Midbrain (tissue), 1 donor: Measurements from ENCODE around the gene UBASH3B.

ENCODE experiments used
- DNase-seq: peaks from one replicate; lab custom pipeline; 2025; lab: John Stamatoyannopoulos, UW

The UBASH3B gene

DNA sequence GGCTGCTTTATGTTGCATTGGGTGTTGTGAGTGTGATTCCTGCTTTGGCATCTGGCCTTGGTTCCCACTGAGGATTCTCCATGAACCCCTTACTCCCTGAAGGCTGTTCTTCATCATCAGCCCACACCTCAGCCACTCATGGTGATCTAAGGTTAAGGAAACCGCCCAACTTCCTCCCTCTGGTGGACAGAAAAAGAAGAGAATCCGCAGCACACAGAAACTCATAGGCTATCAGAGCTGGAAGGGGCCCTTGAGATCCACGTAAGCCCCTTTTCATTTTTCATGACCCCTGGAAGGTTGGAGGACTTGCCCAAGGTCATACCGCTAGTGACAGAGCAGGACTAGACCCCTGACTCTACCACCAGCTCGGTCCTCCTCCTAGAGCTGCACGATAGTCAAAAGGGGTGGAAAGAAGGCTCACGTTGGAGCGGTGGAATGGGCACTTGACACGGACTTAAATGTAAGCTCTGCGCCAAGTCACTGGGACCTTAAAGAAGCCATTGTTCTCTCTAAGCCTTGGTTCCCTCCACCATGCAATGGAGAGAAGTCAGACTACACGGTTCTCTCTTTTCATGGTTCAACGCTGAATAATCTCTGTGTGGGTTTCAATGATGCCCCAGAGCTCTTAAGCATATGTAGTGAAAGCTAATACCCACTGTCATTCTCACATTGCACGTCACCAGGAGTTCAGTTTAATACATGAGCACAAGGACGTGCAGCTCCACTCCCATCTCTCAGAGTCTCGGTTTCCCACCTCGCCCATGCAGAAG, 99.2 kb downstream of the UBASH3B start:
- no peak for DNase-seq

DNA sequence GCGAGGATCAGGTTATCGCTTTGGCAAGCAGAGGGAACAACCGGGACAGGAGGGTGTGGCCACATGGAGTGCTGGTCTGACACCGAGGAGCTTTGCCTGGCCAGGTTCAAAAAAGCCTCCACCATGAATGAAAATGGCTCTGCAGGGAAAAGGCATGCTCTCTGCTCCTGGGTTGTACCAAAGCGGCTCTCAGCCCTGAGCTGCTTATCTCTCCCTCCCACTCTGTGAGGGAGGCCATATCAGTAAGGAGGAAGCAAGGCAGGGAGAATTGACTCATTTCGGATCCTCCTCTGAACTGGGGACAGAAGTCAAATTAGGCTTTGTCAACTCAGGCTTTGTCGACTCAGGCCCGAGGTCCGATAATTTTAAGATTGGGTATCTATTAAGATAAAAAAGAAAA, 99.9 kb downstream of the UBASH3B start:
- no peak for DNase-seq

DNA sequence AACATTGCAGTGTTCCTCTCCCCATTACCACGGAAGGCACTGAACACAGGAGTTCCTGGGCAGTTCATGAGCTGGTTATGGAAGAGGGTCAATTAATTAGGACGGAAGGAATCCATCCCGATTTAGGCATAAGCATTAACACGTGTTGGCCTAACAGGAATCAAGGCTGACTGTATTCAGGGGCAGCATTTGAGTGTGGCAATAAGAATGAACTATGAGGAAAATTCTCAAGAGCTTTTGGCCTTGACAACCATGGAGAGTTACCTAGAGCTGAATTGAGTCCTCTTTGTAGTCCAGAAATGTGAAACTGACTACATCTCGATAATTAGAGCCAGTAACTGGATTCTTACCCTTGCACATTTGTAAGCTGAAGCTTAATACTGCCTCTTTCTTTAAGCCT, 100.4 kb downstream of the UBASH3B start:
- no peak for DNase-seq

DNA sequence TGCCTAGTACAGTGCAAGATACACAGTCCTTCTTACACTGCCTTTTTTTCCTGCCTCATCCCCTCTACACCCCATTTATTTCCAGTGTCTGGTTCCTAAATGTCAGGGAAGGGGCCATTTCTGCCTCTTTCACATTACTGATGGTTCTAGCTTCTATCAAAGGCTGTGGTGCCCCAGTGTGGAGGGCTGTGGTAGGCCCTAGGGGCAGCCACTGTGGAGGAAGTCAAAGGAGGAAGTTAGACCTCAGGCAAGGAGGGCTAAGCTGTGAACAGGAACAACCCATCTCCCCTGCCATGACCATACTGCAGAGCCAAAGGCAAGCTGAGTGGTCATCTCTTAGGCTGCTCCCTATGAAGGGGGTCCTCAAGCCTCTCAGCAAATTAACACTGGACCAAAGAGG, 100.9 kb downstream of the UBASH3B start:
- no peak for DNase-seq

DNA sequence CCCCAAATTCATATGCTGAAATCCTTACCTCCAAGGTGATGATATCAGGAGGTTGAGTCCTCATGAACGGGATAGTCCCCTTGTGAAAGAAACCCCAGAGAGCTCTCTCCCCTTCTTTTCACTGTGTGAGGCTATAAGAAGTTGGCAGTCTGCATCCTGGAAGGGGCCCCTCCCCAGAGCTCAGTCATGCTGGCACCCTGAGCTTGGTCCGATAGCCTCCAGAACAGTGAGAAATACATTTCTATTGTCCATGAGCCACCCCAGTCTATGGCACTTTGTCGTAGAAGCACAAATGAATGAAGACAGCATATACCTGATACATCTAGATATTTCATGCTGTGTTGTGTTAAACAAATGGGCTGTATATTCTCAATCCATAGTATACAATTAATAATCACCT, 101.7 kb downstream of the UBASH3B start:
- no peak for DNase-seq

DNA sequence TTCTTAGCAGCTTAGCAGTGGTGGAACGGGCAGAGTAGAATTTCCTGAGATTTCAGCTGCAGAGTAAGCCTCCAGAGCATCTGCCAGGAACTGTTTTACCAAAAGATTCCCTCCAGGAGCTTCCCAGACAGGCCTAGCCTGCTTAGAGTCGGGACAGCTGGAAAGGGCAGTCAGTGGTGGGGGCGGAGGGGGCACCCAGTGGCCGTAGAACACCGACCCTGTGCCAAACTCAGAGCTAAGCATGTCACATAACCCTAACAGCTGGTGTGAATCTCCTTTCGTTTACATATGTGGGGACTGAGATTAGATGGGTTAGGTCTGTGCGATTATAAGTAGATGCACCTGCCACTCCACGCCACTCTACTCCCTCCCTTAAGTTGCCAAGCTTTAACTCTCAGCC, 102.8 kb downstream of the UBASH3B start:
- no peak for DNase-seq

DNA sequence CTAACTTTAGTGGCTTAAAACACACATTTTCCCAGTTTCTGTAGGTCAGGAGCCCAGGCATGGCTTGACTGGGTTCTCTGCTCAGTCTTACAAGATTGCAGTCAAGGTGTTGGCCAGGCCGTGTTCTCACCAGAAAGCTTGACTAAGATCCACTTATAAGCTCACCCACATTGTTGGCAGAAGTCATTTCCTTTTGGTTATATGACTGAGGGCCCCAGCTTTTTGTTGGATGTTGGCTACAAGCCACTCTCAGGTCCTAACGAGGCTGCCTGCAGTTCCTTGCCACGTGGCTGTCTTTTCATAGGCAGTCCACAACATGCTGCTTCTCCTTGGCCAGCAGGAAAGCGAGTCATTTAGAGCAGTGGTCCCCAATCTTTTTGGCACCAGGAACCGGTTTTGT, 103.5 kb downstream of the UBASH3B start:
- DNase-seq = no peak

DNA sequence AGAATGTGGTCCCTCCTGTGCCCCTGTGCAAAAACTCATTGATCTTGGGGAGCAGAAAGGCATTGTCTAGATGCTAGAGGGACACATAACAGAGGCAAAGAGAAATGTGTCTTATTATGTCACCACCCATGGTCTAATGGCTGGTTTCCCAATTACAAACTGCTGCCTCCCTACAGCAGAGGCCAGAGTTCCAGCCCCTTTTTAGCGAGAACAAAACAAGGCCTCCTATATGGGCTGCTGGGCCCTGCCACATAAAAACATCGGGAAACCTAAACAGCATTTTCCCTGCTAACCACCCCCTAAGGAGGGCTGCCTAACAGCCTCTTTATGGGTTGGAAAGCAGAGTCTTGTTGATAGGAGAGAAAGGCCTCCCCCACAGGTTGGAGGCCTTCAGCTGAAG, 107.6 kb downstream of the UBASH3B start:
- DNase-seq = no peak

DNA sequence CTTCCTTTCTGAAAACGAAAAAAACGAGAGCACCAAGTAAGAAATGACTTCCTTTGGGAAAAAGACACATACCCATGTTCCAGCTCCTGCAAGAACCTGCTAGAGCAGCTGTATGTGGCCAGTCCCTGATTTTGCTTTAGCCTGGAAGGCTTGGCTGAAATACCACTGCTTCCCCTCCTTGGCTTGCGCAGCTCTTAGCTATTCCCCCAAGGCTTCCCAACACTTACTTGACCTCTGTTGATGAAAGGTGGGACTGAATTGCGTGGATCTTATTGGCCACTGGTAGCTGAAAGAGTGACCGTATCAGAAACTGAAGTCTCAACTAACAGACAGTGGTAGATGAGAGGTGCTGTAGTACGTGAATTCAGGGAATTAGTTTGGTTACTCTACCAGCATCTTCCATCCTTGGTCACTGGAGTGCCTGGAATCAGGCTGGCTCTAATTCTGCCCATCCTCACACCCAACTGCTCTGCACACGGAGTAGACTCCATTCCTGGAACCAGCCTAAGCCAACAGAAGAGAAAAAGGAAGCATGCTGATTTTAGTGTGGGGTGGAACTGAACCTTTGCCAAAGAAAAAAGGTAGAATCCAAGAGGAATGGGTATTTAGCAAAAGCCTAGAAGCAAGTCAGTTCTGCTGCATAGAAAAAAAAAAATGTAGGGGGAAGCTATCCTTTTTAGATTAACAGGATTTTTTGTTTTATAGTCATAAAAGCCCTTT, 109.0 kb downstream of the UBASH3B start:
- no peak for DNase-seq

DNA sequence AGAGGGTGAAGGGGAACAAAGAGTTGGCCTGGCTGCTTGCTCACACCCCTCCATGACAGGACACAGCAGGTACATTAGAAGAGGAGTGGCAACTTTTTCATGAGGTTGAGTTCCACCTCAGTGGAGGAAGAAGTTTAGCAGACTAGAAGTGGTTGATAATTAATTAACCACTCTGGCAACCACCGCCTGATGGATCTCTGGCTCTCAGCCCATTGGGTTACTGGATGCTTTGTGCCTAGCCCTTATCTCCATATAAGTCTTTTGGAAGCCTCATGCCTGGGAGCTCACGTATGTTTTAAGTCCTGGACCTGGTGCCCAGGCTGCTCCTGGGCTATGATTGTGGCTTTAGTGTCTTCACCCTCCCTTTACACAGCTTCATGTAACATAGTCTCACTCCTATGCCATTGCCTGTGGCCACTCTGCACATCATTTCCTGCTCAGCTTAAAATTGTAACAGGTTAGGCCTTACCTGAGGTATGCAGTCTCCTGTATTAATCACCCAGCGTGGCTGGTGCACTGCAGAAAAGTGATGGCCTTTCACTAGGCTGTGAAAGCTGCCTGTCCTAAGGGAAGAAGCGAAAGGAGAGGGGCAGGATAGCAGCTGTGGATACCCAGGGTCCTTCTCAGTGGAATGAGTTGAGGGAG, 110.1 kb downstream of the UBASH3B start:
- no peak for DNase-seq

DNA sequence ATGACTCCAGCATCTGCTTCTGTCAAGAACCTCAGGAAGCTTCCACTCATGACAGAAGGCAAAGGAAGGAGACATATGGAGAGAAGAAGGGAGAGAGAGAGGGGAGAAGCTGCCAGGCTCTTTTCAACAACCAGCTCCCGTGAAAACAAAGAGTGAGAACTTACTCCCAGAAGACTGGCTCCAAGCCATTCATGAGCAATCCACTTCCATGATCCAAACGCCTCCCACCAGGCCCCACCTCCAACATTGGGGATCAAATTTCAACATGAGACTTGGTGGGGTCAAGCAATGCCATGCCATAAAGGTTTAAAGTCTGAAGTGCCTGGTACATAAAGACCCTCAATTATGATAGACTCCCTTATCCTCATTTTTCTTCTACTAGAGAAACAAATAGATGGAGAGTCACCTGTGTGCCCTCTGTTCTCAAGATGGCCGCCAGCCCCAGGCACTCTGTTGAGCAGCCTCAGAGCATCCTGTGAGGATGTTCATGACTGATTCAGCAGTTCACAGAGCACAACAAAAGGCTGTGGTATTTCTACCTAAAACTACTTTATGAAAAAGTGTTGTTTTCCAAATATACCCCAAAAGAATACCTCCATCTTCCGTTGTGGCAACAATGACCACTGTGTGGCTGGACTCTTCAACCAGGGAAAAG, 113.7 kb downstream of the UBASH3B start:
- DNase-seq = no peak

DNA sequence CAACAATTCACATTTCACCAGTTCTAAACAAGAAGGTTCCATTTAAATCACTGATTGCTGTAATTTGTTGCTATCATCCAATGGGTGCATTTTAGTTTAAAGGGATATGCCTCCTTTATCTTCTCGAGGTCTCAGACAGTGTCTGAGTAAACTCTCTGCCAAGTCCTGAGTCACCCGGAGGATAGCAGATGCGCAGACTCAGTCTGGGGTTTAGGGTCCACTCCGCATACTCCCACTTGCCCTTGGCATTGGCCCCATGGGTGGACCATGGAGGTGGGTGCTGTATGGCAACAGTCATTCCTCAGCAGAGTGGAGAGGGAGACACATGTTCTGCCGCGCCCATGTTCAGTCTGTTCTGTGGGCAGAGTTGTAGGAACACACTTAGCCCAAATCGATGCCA, 117.4 kb downstream of the UBASH3B start:
- DNase-seq = no peak

DNA sequence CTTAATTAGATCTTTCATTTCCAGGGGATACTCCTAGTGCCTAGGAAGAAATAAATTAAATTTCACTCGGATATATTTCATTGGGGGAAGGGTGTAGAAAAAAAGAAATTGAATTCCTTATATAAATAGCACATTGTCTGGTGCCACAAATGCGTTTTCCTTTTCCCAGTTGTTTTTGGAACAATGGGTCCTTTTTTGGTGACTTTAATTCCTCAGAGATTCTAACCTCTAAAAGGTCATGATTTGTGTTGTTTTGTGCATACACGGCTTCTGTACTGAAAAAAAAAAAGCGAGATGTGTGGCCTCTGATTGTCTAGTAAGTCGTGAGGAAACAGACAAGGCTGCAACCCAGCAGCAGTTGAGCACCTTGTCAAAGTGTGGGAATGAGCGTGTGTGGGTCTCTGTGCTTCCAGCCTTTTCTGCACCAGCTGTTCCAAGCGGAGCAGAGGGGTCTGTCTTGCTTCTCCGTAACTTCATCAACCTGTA, 118.3 kb downstream of the UBASH3B start:
- no peak for DNase-seq

DNA sequence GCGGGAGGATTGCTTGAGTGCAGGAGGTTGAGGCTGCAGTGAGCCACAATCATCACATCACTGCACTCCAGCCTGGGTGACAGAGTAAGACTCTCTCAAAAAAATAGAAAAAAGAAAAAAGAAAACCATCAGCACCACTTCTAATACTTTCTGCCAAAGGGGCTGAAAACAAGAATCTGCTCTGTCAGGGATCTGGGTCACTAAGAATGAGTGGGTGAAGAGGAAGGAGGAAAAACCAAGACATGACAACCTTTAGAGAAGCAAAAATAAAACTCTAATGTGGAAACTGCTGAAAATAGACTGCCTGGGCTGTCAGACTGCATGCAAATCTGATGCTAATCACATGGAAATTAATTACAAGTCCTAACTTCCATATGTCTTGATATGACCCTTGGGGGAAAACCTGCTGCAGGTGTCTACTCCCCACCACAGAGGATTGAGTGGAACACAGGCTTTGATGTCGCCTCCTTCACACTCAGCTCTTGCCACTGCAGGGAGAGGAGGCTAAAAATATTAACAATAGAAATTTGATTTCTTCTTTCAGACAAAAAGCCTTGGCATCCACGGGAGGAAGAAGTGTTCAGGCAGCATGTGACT, 120.3 kb downstream of the UBASH3B start:
- no peak for DNase-seq

DNA sequence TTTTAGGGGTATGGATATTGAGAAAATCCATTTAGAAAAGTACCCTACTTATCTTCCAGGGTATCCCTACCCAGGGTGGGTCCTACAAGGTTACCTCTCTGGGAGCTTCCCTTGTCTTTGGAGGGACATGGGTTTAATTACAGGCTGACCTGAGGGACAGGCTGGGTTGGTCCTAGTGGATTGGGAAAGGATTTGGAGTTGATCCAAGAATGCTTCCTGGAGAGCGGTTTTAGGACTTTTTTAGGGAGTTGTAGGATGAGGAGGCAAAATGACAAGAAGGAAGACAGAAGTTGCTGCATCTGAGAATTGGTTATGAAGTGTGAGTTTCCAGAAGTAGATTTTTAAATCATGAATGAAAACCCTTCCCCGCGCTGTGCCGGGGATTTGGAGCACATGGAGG, 121.0 kb downstream of the UBASH3B start:
- no peak for DNase-seq

DNA sequence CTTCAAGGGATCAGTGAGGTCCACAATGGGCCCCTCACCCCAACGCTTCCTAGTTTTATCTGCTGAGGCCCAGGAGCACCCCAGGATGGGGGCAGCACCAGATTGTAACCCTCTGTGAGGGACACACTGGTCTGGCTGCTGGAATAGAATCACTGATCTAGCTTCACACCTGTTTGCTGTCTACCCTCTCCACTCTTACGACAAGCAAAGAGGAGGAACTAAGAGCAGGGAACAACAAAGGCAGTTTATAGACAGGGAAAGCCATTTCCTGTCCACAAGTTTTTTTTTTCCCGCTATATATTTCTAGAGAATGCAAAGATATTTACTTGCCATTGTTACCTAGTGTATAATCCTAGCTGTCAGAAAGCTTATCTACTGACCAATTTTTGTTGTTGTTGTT, 121.8 kb downstream of the UBASH3B start:
- DNase-seq = no peak

DNA sequence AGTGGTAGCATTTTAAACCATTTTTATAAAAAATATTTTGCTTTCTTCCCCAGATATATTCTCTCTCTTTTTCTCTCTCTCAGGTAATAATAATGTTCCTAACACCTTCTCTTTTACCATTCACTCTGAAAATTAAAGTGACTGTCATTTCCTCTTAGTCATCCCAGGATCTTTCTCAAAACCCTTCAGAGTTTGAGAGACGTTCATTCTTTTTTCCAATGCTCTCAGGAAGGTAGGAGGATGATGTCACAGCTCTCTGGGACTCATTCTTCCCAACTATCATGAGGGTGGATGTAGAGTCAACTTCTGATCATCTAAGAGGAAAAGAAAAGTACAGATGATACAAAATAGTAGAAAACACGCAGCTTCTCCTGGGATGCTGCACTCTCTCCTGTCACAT, 122.6 kb downstream of the UBASH3B start:
- no peak for DNase-seq

DNA sequence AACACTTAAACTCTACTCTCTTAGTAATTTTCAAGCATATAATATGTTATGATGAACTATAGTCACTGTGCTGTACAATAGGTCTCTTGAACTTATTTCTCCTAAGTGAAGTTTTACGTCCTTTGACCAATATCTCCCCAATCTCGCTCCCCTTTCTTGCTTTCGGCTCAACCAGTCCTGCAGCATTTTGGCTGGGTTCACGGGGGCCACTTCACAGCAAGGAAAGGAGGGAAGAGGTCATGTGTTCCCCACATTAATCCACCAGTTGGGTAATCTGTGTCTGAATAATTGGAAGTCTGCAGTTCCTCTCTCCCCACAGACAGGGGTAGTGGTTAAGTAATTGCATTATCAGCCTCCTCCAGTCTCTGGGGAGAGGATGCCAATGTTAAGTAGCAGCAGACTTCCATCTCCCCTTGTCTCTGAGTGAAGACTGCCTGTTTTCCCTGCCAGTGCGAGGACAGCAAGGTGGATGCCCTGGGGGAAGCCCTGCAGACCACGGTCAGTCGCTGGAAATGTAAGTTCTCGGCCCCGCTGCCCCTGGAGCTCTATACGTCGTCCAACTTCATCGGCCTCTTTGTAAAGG, 123.6 kb downstream of the UBASH3B start:
- no peak for DNase-seq

DNA sequence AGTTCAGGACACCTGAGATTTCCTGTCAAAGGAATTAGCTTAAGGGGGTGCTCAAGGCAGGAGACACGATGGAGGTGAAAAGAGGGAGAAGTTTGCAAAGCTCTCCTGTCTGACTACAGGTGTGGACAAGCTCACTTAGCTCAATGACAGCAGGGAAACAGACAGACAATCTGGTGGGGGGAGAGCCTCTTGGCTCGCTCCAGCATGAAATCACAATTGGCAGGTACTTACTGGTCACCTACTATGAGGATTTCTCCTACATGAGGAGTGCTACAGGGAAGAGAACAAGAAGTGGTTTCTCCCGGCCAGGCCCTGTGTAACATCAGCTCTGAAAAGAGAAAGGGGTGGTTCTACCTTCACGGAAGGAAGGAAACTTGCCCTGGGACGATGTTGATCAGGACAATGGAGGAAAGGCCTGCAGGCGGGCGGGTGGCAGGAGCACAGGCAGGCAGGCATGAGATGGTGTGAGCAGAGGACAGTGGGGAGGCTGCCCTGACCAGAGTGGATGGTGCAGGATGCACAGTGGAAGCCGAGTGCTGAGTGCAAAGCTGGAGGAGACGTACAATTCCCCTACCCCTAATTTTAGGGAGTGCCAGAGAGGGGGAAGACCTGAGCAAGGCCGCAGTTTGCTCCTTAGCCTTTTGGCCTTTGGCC, 124.9 kb downstream of the UBASH3B start:
- no peak for DNase-seq

DNA sequence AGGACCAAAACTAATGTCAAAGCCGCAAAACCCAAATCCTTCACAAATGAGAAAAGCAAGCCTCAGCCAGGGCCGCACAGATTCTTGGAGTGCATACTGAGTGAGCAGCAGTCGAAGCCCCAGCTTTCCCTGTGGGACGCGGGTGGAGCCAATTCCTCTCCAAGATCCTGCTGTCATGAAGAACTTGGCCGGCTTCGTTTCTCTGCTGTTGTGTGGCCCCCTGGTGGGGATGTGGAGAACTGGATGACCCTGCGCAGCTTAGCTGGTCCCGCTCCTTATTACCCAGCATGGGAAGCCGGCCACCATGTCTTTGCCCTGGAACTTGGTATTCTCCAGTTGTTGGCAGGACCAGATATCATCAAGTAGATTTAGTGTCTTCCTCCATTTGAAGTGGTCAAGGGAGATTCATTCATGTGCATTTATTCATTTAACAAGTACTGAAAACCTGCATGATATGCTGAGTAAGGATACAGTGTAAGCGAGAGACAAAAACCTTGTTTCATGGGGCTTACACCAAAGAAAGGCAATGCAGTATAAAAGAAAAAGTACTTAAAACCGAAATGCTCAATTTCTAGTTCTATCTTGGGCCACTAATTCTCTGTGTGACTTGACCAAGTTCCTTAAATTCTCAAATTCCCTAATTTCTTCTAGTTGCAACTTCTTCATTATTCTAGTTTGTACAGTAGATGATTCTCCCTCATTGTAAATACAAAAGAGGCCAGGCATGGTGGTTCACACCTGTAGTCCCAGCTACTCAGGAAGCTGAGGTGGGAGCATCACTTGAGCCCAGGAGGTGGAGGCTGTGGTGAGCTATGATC, 126.1 kb downstream of the UBASH3B start:
- DNase-seq = peak; percentile 76
